Endodermal cell (in vitro differentiated cells): ENCODE results near the gene OR1I1. TPM values are rescaled to one million over a fixed set of nuclear protein-coding genes. Genes with fewer than 3 reads are reported as not detected.

Source experiments
- DNase-seq: peaks from one replicate; pipeline ENCODE4 v3.0.0-alpha.2; 2017
- H3K27ac ChIP-seq: 2 replicates; pipeline ENCODE4 v1.5.1; 2013; ENCODE audit warnings: mild to moderate bottlenecking, low read depth, low read length, moderate library complexity
- H3K27me3 ChIP-seq: 2 replicates; pipeline ENCODE4 v1.6.1; 2013; ENCODE audit warnings: mild to moderate bottlenecking, low read length, moderate library complexity; ENCODE audit not compliant: insufficient read depth, control insufficient read depth, poor library complexity, severe bottlenecking
- H3K36me3 ChIP-seq: 2 replicates; pipeline ENCODE4 v1.7.0; 2013; ENCODE audit warnings: mild to moderate bottlenecking, low read length, moderate library complexity; ENCODE audit not compliant: control insufficient read depth, insufficient read depth
- H3K4me1 ChIP-seq: one replicate; pipeline ENCODE4 v1.7.0; 2013; ENCODE audit warnings: low read length; ENCODE audit not compliant: control insufficient read depth, insufficient read depth
- H3K4me3 ChIP-seq: 2 replicates; pipeline ENCODE4 v1.5.1; 2013; ENCODE audit warnings: mild to moderate bottlenecking, low read length, moderate library complexity
- H3K9ac ChIP-seq: 2 replicates; pipeline ENCODE4 v1.6.1; 2013; ENCODE audit warnings: mild to moderate bottlenecking, low read length, moderate library complexity; ENCODE audit not compliant: poor library complexity, severe bottlenecking; ENCODE audit errors: extremely low read depth
- H3K9me3 ChIP-seq: 2 replicates; pipeline ENCODE4 v1.6.1; 2013; ENCODE audit warnings: mild to moderate bottlenecking, low read length, moderate library complexity; ENCODE audit not compliant: control insufficient read depth
- H3K27ac Mint-ChIP-seq: 2 replicates; pipeline ENCODE4 v1.8.0; 2020; ENCODE audit warnings: mixed read lengths
- H3K27me3 Mint-ChIP-seq: 2 replicates; pipeline ENCODE4 v1.8.0; 2021; ENCODE audit warnings: mild to moderate bottlenecking, mixed read lengths; ENCODE audit not compliant: insufficient read depth
- H3K36me3 Mint-ChIP-seq: 2 replicates; pipeline ENCODE4 v1.8.0; 2020; ENCODE audit warnings: low read depth, mixed read lengths
- H3K4me1 Mint-ChIP-seq: 2 replicates; pipeline ENCODE4 v1.8.0; 2020; ENCODE audit warnings: mixed read lengths
- H3K4me3 Mint-ChIP-seq: 2 replicates; pipeline ENCODE4 v1.8.0; 2020; ENCODE audit warnings: mild to moderate bottlenecking, moderate library complexity, mixed read lengths
- H3K9me3 Mint-ChIP-seq: 2 replicates; pipeline ENCODE4 v1.8.0; 2020; ENCODE audit warnings: mild to moderate bottlenecking, mixed read lengths
- WGBS, 2 experiments: methylation state at CpG; one replicate each; pipeline versions ENCODE4 v1.1.5 to v1.1.7; 2013; ENCODE audit warnings: missing lambda C conversion rate in 2 of 2, mixed read lengths in 1 of 2; ENCODE audit not compliant: insufficient coverage in 1 of 2, insufficient read length in 1 of 2; 5-methylcytosine and 5-hydroxymethylcytosine counted together
- total RNA-seq, 2 donors: library from RNA; stranded (reverse); fragmentation: NEBNext Ultra II Directional in 1 of 2; extraction: Animal tissue kit (Norgen Biotek cat#: 25700) in 1 of 2; gene quantifications; 2 replicates in 1 of 2; 3 replicates in 1 of 2; pipeline ENCODE4 v1.2.1, GENCODE V29; 2021
- TF ChIP-seq, protein P1 (sequence below): fragments of 200-600 bp; sonication (generic); conservative IDR thresholded peaks from 2 replicates; pipeline ENCODE4 v1.5.0; 2021; ENCODE audit warnings: antibody characterized with exemption, mild to moderate bottlenecking

The OR1I1 gene
- total RNA-seq, 2 donors from 2014 or later: not detected

DNA sequence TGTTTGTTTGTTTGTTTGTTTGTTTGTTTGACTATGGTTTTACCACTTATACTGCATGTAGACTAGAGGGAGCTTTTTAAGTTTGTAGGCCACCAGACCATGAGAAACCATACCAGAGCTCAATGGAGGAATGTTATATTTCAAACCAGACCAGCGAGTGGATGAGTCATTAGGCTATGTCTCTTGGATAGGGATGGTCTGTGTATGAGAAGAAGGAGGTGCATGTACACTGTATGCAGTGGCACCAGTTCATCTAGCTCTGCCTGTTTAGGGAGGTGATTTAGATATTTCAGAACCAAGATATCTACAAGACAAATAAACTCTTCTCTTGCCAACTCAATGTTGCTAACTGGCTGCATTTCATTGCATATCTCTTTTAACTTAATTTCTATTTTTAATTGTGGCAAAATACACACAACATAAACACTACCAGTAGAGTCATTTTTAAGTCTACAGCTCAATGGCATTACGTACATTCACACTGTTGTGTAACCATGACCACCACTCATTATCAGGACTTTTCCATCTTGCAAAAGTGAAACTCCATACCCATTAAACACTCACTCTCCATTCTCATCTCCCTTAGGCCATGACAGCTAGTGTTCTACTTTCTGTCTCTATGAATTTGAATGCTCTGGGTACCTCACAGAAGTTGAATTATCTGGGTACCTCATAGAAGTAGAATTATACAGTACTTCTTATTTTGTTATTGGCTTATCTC is 54.4 kb downstream of the OR1I1 start:
- no peak for DNase-seq
- Mint-ChIP-seq H3K27ac (no peak overlapping the region), H3K4me1 (no peaks in the 10 kb centered on the region), H3K9me3 (peaks cover 19% of the 10 kb centered on the region), H3K4me3 (no peak overlapping the region), H3K27me3 (peaks cover 14% of the 10 kb centered on the region), H3K36me3 (no peaks in the 10 kb centered on the region)
- H3K4me1 ChIP-seq: no peaks in the 10 kb centered on the region
- H3K27me3 ChIP-seq: no peaks in the 10 kb centered on the region
- no peak overlapping the region for H3K9ac ChIP-seq
- H3K9me3 ChIP-seq: no peaks in the 10 kb centered on the region
- no peak overlapping the region for H3K27ac ChIP-seq
- no peaks in the 10 kb centered on the region for H3K36me3 ChIP-seq
- TF ChIP-seq, protein P1, sequence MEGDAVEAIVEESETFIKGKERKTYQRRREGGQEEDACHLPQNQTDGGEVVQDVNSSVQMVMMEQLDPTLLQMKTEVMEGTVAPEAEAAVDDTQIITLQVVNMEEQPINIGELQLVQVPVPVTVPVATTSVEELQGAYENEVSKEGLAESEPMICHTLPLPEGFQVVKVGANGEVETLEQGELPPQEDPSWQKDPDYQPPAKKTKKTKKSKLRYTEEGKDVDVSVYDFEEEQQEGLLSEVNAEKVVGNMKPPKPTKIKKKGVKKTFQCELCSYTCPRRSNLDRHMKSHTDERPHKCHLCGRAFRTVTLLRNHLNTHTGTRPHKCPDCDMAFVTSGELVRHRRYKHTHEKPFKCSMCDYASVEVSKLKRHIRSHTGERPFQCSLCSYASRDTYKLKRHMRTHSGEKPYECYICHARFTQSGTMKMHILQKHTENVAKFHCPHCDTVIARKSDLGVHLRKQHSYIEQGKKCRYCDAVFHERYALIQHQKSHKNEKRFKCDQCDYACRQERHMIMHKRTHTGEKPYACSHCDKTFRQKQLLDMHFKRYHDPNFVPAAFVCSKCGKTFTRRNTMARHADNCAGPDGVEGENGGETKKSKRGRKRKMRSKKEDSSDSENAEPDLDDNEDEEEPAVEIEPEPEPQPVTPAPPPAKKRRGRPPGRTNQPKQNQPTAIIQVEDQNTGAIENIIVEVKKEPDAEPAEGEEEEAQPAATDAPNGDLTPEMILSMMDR: no peak
- 85% methylated on average over 2 of the region's 2 CpGs for WGBS, 2 experiments
- no peak overlapping the region for H3K4me3 ChIP-seq

DNA sequence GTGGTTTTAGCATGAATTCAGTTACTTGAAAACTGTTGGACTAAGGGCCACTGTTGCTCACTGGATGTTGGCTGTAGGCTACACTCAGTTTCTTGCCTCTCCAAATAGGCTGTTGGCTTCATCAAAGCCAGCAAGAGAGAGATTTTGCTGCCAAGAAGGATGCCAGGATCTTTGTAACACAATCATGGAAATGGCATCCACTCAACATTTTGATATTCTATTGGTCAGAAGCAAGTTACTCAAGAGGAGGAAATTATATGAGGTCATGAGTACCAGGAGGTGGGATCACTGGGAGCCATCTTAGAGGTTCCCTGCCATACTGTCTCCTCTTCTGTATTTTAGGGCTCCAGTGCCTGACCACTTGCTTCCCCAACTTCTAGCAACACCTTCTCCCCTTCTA is 55.8 kb downstream of the OR1I1 start:
- H3K36me3 ChIP-seq: no peaks in the 10 kb centered on the region
- no peak overlapping the region for H3K4me3 Mint-ChIP-seq
- no peak overlapping the region for H3K4me3 ChIP-seq
- no peaks in the 10 kb centered on the region for H3K9me3 ChIP-seq
- peaks cover 19% of the 10 kb centered on the region for H3K9me3 Mint-ChIP-seq
- H3K36me3 Mint-ChIP-seq: no peaks in the 10 kb centered on the region
- H3K27me3 ChIP-seq: no peaks in the 10 kb centered on the region
- DNase-seq: peak; percentile 5
- H3K27me3 Mint-ChIP-seq: peaks cover 19% of the 10 kb centered on the region
- TF ChIP-seq, protein P1: no peak
- no peak overlapping the region for H3K27ac ChIP-seq
- H3K4me1 Mint-ChIP-seq: no peaks in the 10 kb centered on the region
- H3K4me1 ChIP-seq: no peaks in the 10 kb centered on the region
- H3K27ac Mint-ChIP-seq: no peak overlapping the region
- no peak overlapping the region for H3K9ac ChIP-seq

DNA sequence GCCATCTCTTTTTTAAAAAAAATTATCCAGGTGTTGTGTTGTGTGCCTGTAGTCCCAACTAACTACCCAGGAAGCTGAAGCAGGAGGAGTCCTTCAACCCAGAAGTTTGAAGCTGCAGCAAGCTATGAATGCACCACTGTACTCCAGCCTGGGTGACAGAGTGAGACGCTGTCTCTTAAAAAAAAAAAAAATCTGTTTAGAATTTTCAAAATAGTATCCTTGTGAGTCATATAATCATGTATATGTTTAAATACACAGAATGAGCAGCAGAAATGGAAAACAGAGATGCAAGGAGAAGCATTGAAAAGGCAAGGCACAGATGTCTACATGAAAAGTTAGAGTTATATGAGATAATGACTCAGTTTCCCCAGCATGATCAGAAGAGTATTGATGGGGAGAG is 56.4 kb downstream of the OR1I1 start:
- Histone ChIP-seq H3K27ac (no peak overlapping the region), H3K4me1 (no peaks in the 10 kb centered on the region), H3K9me3 (no peaks in the 10 kb centered on the region), H3K9ac (no peak overlapping the region), H3K27me3 (no peaks in the 10 kb centered on the region), H3K36me3 (no peaks in the 10 kb centered on the region), H3K4me3 (no peak overlapping the region)
- WGBS, 2 experiments: 89% methylated on average over 1 of the region's 1 CpG; no CpG with 5 or more reads in 1 of the 2 experiments
- TF ChIP-seq, protein P1: no peak
- H3K36me3 Mint-ChIP-seq: no peaks in the 10 kb centered on the region
- H3K27ac Mint-ChIP-seq: no peak overlapping the region
- no peaks in the 10 kb centered on the region for H3K4me1 Mint-ChIP-seq
- peaks cover 19% of the 10 kb centered on the region for H3K9me3 Mint-ChIP-seq
- no peak overlapping the region for H3K4me3 Mint-ChIP-seq
- no peak for DNase-seq
- peaks cover 19% of the 10 kb centered on the region for H3K27me3 Mint-ChIP-seq
